ENCODE results near the gene MYOF. TPM values are rescaled to one million over a fixed set of nuclear protein-coding genes. Genes with fewer than 3 reads are reported as not detected.

Gene MYOF
- polyA plus RNA-seq, 1 donor (not counting 4 experiments of a cell fraction or from before 2014, with no cell fraction given), result 232 TPM

- H3K4me2 ChIP-seq (ENCODE audit: control insufficient read depth, extremely low read depth, insufficient read depth, low read depth, low read length), result no peak overlapping the region
These were observed 91.6 kb downstream of the MYOF start for GRCh38 chr10:93390306-93391090.

GRCh38 chr10:93386631-93387369, 95.3 kb downstream of the MYOF start:
- dilution Hi-C loops (cut with MboI; ENCODE audit: extremely low pct_ligation_motif_present, low sequenced_read_pairs), result no loop called here
- FAIRE-seq, result no peak
- H3K27ac ChIP-seq (ENCODE audit: control insufficient read depth, insufficient read depth, low read length), result no peak overlapping the region

More at GRCh38 chr10:93390306-93391090, 91.6 kb downstream of the MYOF start:
- Histone ChIP-seq H3K27ac (ENCODE audit: control insufficient read depth, insufficient read depth, low read length) (no peak overlapping the region), H4K20me1 (ENCODE audit: control insufficient read depth, extremely low read depth, insufficient read depth, low read length) (no peaks in the 10 kb centered on the region), H2AFZ (ENCODE audit: control insufficient read depth, low read length) (no peak overlapping the region), H3K79me2 (ENCODE audit: control insufficient read depth, insufficient read depth, low read length) (no peaks in the 10 kb centered on the region), H3K27me3 (ENCODE audit: control insufficient read depth, extremely low read depth, insufficient read depth, low read length) (no peaks in the 10 kb centered on the region), H3K4me1 (ENCODE audit: control insufficient read depth, extremely low read depth, insufficient read depth, low read length) (no peaks in the 10 kb centered on the region), H3K9me3 (ENCODE audit: control insufficient read depth, low read depth, low read length) (no peaks in the 10 kb centered on the region), H3K9me1 (ENCODE audit: control insufficient read depth, extremely low read depth, insufficient read depth, low read length) (no peaks in the 10 kb centered on the region), H3K4me3 (ENCODE audit: control insufficient read depth in 2 of 3, extremely low read depth in 1 of 3, insufficient read depth in 2 of 3, low read depth in 1 of 3, low read length in 3 of 3) (no peak overlapping the region), H3K9ac (ENCODE audit: control insufficient read depth, extremely low read depth, insufficient read depth, low read length) (no peak overlapping the region), H3K36me3 (ENCODE audit: control insufficient read depth in 2 of 2, extremely low read depth in 1 of 2, insufficient read depth in 2 of 2, low read length in 2 of 2) (peaks cover 35 to 43% of the 10 kb centered on the region in 2 experiments)
- no peak for TF ChIP-seq EZH2 (IDR thresholded peaks at IDR 0.05; ENCODE audit: low read length)
- no peak for TF ChIP-seq CTCF (optimal IDR thresholded peaks at IDR 0.05 in 1 of 3, IDR thresholded peaks at IDR 0.05 in 1 of 3, conservative IDR thresholded peaks at IDR 0.05 in 1 of 3; ENCODE audit: extremely low read depth in 1 of 3, insufficient read depth in 2 of 3, low read length in 3 of 3)
- dilution Hi-C loops (cut with MboI; ENCODE audit: extremely low pct_ligation_motif_present, low sequenced_read_pairs), result no loop called here
- DNase-seq (ENCODE audit: low read depth, low spot score) (no peak), FAIRE-seq (no peak)

More at GRCh38 chr10:93386631-93387369, 95.3 kb downstream of the MYOF start:
- Histone ChIP-seq H4K20me1 (ENCODE audit: control insufficient read depth, extremely low read depth, insufficient read depth, low read length) (no peaks in the 10 kb centered on the region), H3K9me1 (ENCODE audit: control insufficient read depth, extremely low read depth, insufficient read depth, low read length) (no peaks in the 10 kb centered on the region), H3K4me2 (ENCODE audit: control insufficient read depth, extremely low read depth, insufficient read depth, low read depth, low read length) (no peak overlapping the region), H3K79me2 (ENCODE audit: control insufficient read depth, insufficient read depth, low read length) (no peaks in the 10 kb centered on the region), H2AFZ (ENCODE audit: control insufficient read depth, low read length) (no peak overlapping the region), H3K4me3 (ENCODE audit: control insufficient read depth in 2 of 3, extremely low read depth in 1 of 3, insufficient read depth in 2 of 3, low read depth in 1 of 3, low read length in 3 of 3) (no peak overlapping the region), H3K27me3 (ENCODE audit: control insufficient read depth, extremely low read depth, insufficient read depth, low read length) (no peaks in the 10 kb centered on the region), H3K9me3 (ENCODE audit: control insufficient read depth, low read depth, low read length) (no peaks in the 10 kb centered on the region), H3K9ac (ENCODE audit: control insufficient read depth, extremely low read depth, insufficient read depth, low read length) (no peak overlapping the region), H3K36me3 (ENCODE audit: control insufficient read depth in 2 of 2, extremely low read depth in 1 of 2, insufficient read depth in 2 of 2, low read length in 2 of 2) (peaks cover 28 to 38% of the 10 kb centered on the region in 2 experiments), H3K4me1 (ENCODE audit: control insufficient read depth, extremely low read depth, insufficient read depth, low read length) (peaks cover 15% of the 10 kb centered on the region)
- no peak for TF ChIP-seq CTCF (optimal IDR thresholded peaks at IDR 0.05 in 1 of 3, IDR thresholded peaks at IDR 0.05 in 1 of 3, conservative IDR thresholded peaks at IDR 0.05 in 1 of 3; ENCODE audit: extremely low read depth in 1 of 3, insufficient read depth in 2 of 3, low read length in 3 of 3)
- no peak for TF ChIP-seq EZH2 (IDR thresholded peaks at IDR 0.05; ENCODE audit: low read length)
- no peak for DNase-seq (ENCODE audit: low read depth, low spot score)
